Lower lobe of right lung (tissue), 2 donors: ENCODE results near the gene MYO1B. TPM values are rescaled to one million over a fixed set of nuclear protein-coding genes. Genes with fewer than 3 reads are reported as not detected.

Experiments
- ATAC-seq, 2 donors: fragments of 200-7000 bp; cut with Tn5 transposase; one replicate each; pipeline ENCODE4 v1.9.1; 2020 to 2022; ENCODE audit warnings: mild to moderate bottlenecking in 2 of 2, moderate library complexity in 2 of 2
- DNase-seq: peaks from one replicate; pipeline ENCODE4 v3.0.0-alpha.2; 2020
- H3K27ac ChIP-seq: fragments of 200-600 bp; one replicate; pipeline ENCODE4 v1.8.0; 2022
- H3K27me3 ChIP-seq: fragments of 200-600 bp; one replicate; pipeline ENCODE4 v1.8.0; 2022; ENCODE audit warnings: low read depth
- H3K36me3 ChIP-seq: fragments of 200-600 bp; one replicate; pipeline ENCODE4 v1.8.0; 2022; ENCODE audit warnings: mild to moderate bottlenecking
- H3K4me1 ChIP-seq: fragments of 200-600 bp; one replicate; pipeline ENCODE4 v1.8.0; 2022
- H3K4me3 ChIP-seq: fragments of 200-600 bp; one replicate; pipeline ENCODE4 v1.8.0; 2022; ENCODE audit warnings: mild to moderate bottlenecking
- H3K9me3 ChIP-seq: fragments of 200-600 bp; one replicate; pipeline ENCODE4 v1.8.0; 2022
- CTCF ChIP-seq: fragments of 200-600 bp; IDR thresholded peaks from one replicate; pipeline ENCODE4 v1.8.0; 2022; ENCODE audit warnings: antibody characterized with exemption, mild to moderate bottlenecking
- intact Hi-C: fragments of 100-400 bp; cut with DNase I; formaldehyde crosslinking; loops from one replicate; pipeline ENCODE4 v1.11.0; 2022
- total RNA-seq: library from RNA; stranded (reverse); fragmentation: NEBNext Ultra II Directional; extraction: Animal tissue kit (Norgen Biotek cat#: 25700); gene quantifications from one replicate; pipeline ENCODE4 v1.2.1, GENCODE V29; 2021
- donor health status: DM: no; HTN: yes; CAD: no; lungs with severe emphysema.

The MYO1B gene
- total RNA-seq, 1 donor from 2014 or later = 123 TPM

- Histone ChIP-seq H3K36me3 (no peaks in the 10 kb centered on the region), H3K9me3 (no peaks in the 10 kb centered on the region), H3K4me1 (peaks cover 28% of the 10 kb centered on the region), H3K27me3 (no peaks in the 10 kb centered on the region), H3K27ac (peak overlapping the region; percentile 38), H3K4me3 (no peak overlapping the region)
- intact Hi-C loops = no loop called here
- peak; percentile 63 for TF ChIP-seq CTCF
- peak in 1 of 2 donors; percentile 54 for ATAC-seq
- DNase-seq = no peak
These were observed 26.8 kb upstream of the MYO1B start for GRCh38 chr2:191218292-191218898.

- no peak for ATAC-seq
- intact Hi-C loops = no loop called here
- no peak for DNase-seq
- H3K4me3 ChIP-seq = no peak overlapping the region
- H3K27me3 ChIP-seq = no peaks in the 10 kb centered on the region
- peaks cover 22% of the 10 kb centered on the region for H3K4me1 ChIP-seq
- H3K27ac ChIP-seq = no peak overlapping the region
- no peaks in the 10 kb centered on the region for H3K36me3 ChIP-seq
- TF ChIP-seq CTCF = no peak
- H3K9me3 ChIP-seq = no peaks in the 10 kb centered on the region
These were observed 24.5 kb upstream of the MYO1B start for GRCh38 chr2:191220671-191221070.

- TF ChIP-seq CTCF = no peak
- ATAC-seq (no peak), DNase-seq (no peak)
- H3K9me3 ChIP-seq = no peaks in the 10 kb centered on the region
- no peaks in the 10 kb centered on the region for H3K27me3 ChIP-seq
- H3K4me3 ChIP-seq = no peak overlapping the region
- peaks cover 23% of the 10 kb centered on the region for H3K4me1 ChIP-seq
- intact Hi-C loops = no loop called here
- no peak overlapping the region for H3K27ac ChIP-seq
- H3K36me3 ChIP-seq = no peaks in the 10 kb centered on the region
These were observed 23.5 kb upstream of the MYO1B start for GRCh38 chr2:191221666-191222065.

- no peak for ATAC-seq
- Histone ChIP-seq H3K4me1 (peaks cover 18% of the 10 kb centered on the region), H3K9me3 (no peaks in the 10 kb centered on the region), H3K27me3 (no peaks in the 10 kb centered on the region), H3K27ac (peak overlapping the region; percentile 32), H3K36me3 (no peaks in the 10 kb centered on the region), H3K4me3 (no peak overlapping the region)
- intact Hi-C loops = no loop called here
- no peak for DNase-seq
- no peak for TF ChIP-seq CTCF
These were observed 22.7 kb upstream of the MYO1B start for GRCh38 chr2:191222507-191222906.

- Histone ChIP-seq H3K4me1 (peaks cover 13% of the 10 kb centered on the region), H3K9me3 (no peaks in the 10 kb centered on the region), H3K27ac (peak overlapping the region; percentile 32), H3K4me3 (no peak overlapping the region), H3K27me3 (no peaks in the 10 kb centered on the region), H3K36me3 (no peaks in the 10 kb centered on the region)
- ATAC-seq (no peak), DNase-seq (no peak)
- TF ChIP-seq CTCF = no peak
- intact Hi-C loops = no loop called here
These were observed 22.3 kb upstream of the MYO1B start for GRCh38 chr2:191222952-191223351.
